SK-N-SH treated with all-trans-retinoic acid at 6 μM for 48 hours (cell line): Measurements from ENCODE around the gene DTNB.

Experiments
- ATAC-seq: fragments of 200-7000 bp; cut with Tn5 transposase; 3 replicates; pipeline ENCODE4 v1.9.1; 2020; ENCODE audit warnings: mild to moderate bottlenecking, moderate library complexity
- ARNTL ChIP-seq: fragments of 450-650 bp; formaldehyde crosslinking; IDR thresholded peaks from 2 replicates; pipeline ENCODE4 v1.5.0; 2020; ENCODE audit warnings: low read depth, mild to moderate bottlenecking, moderate library complexity, borderline replicate concordance
- BACH2 ChIP-seq: fragments of 250-450 bp; sonication (Bioruptor Pico); IDR thresholded peaks from 2 replicates; pipeline ENCODE4 v1.9.0; 2021; ENCODE audit warnings: mild to moderate bottlenecking, borderline replicate concordance
- CREB5 ChIP-seq: fragments of 250-450 bp; sonication (Bioruptor Pico); IDR thresholded peaks from 2 replicates; pipeline ENCODE4 v1.5.1; 2020; ENCODE audit warnings: low read depth, mild to moderate bottlenecking, moderate library complexity
- CSDC2 ChIP-seq: fragments of 250-450 bp; sonication (Bioruptor Pico); IDR thresholded peaks from 2 replicates; pipeline ENCODE4 v1.5.0; 2020; ENCODE audit warnings: mild to moderate bottlenecking, moderate library complexity
- CSRNP3 ChIP-seq: fragments of 250-450 bp; sonication (Bioruptor Pico); IDR thresholded peaks from 2 replicates; pipeline ENCODE4 v1.5.1; 2021; ENCODE audit warnings: mild to moderate bottlenecking, moderate library complexity
- ESRRG ChIP-seq: fragments of 250-450 bp; sonication (Bioruptor Pico); IDR thresholded peaks from 2 replicates; pipeline ENCODE4 v1.6.1; 2021; ENCODE audit warnings: mild to moderate bottlenecking
- GLIS3 ChIP-seq: fragments of 250-450 bp; sonication (Bioruptor Pico); IDR thresholded peaks from 2 replicates; pipeline ENCODE4 v1.5.0; 2020; ENCODE audit warnings: mild to moderate bottlenecking, moderate library complexity
- ISL1 ChIP-seq: fragments of 250-450 bp; sonication (Bioruptor Pico); IDR thresholded peaks from 2 replicates; pipeline ENCODE4 v2.1.2; 2022; ENCODE audit warnings: mild to moderate bottlenecking, moderate library complexity
- OSR1 ChIP-seq: fragments of 250-450 bp; sonication (Bioruptor Pico); IDR thresholded peaks from 2 replicates; pipeline ENCODE4 v1.8.0; 2022; ENCODE audit warnings: moderate library complexity, mild to moderate bottlenecking, inconsistent platforms
- PATZ1 ChIP-seq: fragments of 250-450 bp; sonication (Bioruptor Pico); IDR thresholded peaks from 2 replicates; pipeline ENCODE4 v1.8.0; 2020; ENCODE audit warnings: mild to moderate bottlenecking, moderate library complexity, borderline replicate concordance
- POU6F1 ChIP-seq: fragments of 250-450 bp; sonication (Bioruptor Pico); IDR thresholded peaks from 2 replicates; pipeline ENCODE4 v1.8.0; 2021; ENCODE audit warnings: low read depth, mild to moderate bottlenecking, moderate library complexity, borderline replicate concordance
- PPARA ChIP-seq: fragments of 250-450 bp; sonication (Bioruptor Pico); IDR thresholded peaks from 2 replicates; pipeline ENCODE4 v1.5.0; 2020; ENCODE audit warnings: mild to moderate bottlenecking, borderline replicate concordance
- RARB ChIP-seq: fragments of 250-450 bp; sonication (Bioruptor Pico); IDR thresholded peaks from 2 replicates; pipeline ENCODE4 v1.8.0; 2021; ENCODE audit warnings: mild to moderate bottlenecking, moderate library complexity
- SNAI2 ChIP-seq: fragments of 250-450 bp; sonication (Bioruptor Pico); IDR thresholded peaks from 2 replicates; pipeline ENCODE4 v1.5.0; 2020; ENCODE audit warnings: mild to moderate bottlenecking, moderate library complexity
- TOX ChIP-seq: fragments of 250-450 bp; sonication (Bioruptor Pico); IDR thresholded peaks from 2 replicates; pipeline ENCODE4 v1.8.0; 2021; ENCODE audit warnings: mild to moderate bottlenecking, moderate library complexity, borderline replicate concordance
- TSHZ2 ChIP-seq: fragments of 250-450 bp; sonication (Bioruptor Pico); IDR thresholded peaks from 2 replicates; pipeline ENCODE4 v1.5.0; 2020; ENCODE audit warnings: mild to moderate bottlenecking, moderate library complexity
- ZC3H10 ChIP-seq: fragments of 250-450 bp; sonication (Bioruptor Pico); IDR thresholded peaks from 2 replicates; pipeline ENCODE4 v1.5.1; 2021; ENCODE audit warnings: mild to moderate bottlenecking, moderate library complexity
- ZFP3 ChIP-seq: fragments of 250-450 bp; sonication (Bioruptor Pico); IDR thresholded peaks from 2 replicates; pipeline ENCODE4 v1.5.0; 2020; ENCODE audit warnings: mild to moderate bottlenecking, moderate library complexity
- ZFP30 ChIP-seq: fragments of 450-650 bp; formaldehyde crosslinking; IDR thresholded peaks from 2 replicates; pipeline ENCODE4 v1.5.0; 2022; ENCODE audit warnings: mild to moderate bottlenecking, moderate library complexity
- ZNF565 ChIP-seq: fragments of 450-650 bp; formaldehyde crosslinking; conservative IDR thresholded peaks from 2 replicates; pipeline ENCODE4 v1.5.0; 2020; ENCODE audit warnings: low read depth, mild to moderate bottlenecking, moderate library complexity
- ZNF70 ChIP-seq: fragments of 450-650 bp; formaldehyde crosslinking; IDR thresholded peaks from 2 replicates; pipeline ENCODE4 v1.5.0; 2020; ENCODE audit warnings: mild to moderate bottlenecking, moderate library complexity
- ZNF8 ChIP-seq: fragments of 450-650 bp; formaldehyde crosslinking; IDR thresholded peaks from 2 replicates; pipeline ENCODE4 v1.5.0; 2020; ENCODE audit warnings: mild to moderate bottlenecking, moderate library complexity

DTNB gene

GRCh38 chr2:25361261-25362048 lies 311.9 kb downstream of the DTNB start:
- ATAC-seq = no peak
- TF ChIP-seq BACH2 (no peak), CSRNP3 (no peak), ESRRG (no peak), ZFP30 (no peak), CREB5 (CRISPR knock-in tag) (no peak), ARNTL (no peak), PATZ1 (CRISPR knock-in tag) (no peak), ZNF70 (CRISPR knock-in tag) (no peak), PPARA (CRISPR knock-in tag) (no peak), ZNF565 (CRISPR knock-in tag) (no peak), POU6F1 (CRISPR knock-in tag) (no peak), RARB (no peak), GLIS3 (CRISPR knock-in tag) (no peak), OSR1 (CRISPR knock-in tag) (no peak), CSDC2 (CRISPR knock-in tag) (no peak), TOX (CRISPR knock-in tag) (no peak), ZC3H10 (CRISPR knock-in tag) (no peak), TSHZ2 (CRISPR knock-in tag) (no peak), SNAI2 (no peak)

GRCh38 chr2:25358836-25359235 lies 314.5 kb downstream of the DTNB start:
- TF ChIP-seq ISL1 (CRISPR knock-in tag) (no peak), PPARA (CRISPR knock-in tag) (no peak), RARB (no peak), ZNF565 (CRISPR knock-in tag) (no peak), GLIS3 (CRISPR knock-in tag) (no peak), ZC3H10 (CRISPR knock-in tag) (no peak), ZFP3 (CRISPR knock-in tag) (no peak)
- no peak for ATAC-seq

GRCh38 chr2:25358249-25358815 lies 315.0 kb downstream of the DTNB start:
- ATAC-seq = no peak
- TF ChIP-seq ZNF8 (no peak), PATZ1 (CRISPR knock-in tag) (no peak), SNAI2 (no peak), ZFP3 (CRISPR knock-in tag) (no peak), ZFP30 (no peak), POU6F1 (CRISPR knock-in tag) (no peak), ZNF70 (CRISPR knock-in tag) (no peak), CREB5 (CRISPR knock-in tag) (no peak), OSR1 (CRISPR knock-in tag) (no peak), ARNTL (no peak)
